Kidney tubule cell (primary cell): Measurements from ENCODE around the gene TCF12.
"Not testable (repeated sequence)": the region's sequence is repeated elsewhere in the genome, so short reads cannot be mapped to it uniquely, and the experiment has no call there.

Experiments
- DNase-seq: peaks from one replicate; pipeline ENCODE4 v3.0.0-alpha.2; 2018; ENCODE audit warnings: low spot score

TCF12 gene

DNA sequence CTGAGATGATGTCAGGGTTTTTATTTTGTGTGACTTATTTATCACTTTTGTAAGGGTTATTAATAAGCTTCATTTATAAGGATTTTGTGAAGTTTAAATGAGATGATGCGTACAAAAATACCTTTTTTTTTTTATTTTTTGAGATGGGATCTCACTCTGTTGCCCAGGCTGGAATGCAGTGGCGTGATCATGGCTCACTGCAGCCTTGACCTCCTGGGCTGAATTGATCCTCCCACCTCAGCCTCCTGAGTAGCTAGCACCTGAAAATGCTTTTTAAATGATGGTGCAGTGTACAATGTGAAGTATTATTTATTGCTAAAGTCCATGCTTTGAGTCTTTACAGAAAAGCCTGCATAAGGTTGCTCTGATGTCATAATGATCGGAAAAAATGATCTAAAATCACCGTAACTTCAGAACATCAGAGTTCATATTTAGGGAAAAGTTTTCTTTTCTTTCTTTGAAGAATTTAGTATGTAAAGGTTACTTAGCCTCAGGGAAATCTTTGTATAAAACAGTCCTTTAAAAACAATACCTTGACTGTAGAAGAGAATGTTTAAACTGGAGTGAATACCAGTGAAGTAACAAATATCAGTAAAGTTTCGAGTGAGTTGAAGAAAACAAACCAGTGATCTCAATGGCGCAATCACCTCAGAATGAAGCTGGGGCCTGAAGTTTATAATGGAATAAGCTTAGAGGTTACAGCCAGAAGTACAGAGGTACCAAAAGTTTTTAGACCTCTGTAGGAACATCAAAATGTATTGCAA is 29.7 kb downstream of the TCF12 start:
- no peak for DNase-seq

DNA sequence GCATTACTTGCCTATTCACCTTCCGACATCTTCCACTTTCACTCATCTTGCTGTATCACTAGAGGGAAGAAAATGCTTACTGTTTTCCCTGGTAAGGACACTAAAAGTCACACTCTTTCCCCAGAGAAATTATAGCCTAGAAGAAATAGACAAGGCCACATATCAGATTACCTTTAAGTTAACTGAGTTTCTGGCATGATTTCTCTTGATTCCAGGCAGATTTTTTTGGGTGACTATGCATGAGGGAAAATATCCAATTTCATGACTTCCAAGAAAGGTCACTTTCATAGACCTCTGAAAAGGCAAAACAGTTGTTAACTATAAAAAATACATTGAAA is 30.3 kb downstream of the TCF12 start:
- DNase-seq = no peak

DNA sequence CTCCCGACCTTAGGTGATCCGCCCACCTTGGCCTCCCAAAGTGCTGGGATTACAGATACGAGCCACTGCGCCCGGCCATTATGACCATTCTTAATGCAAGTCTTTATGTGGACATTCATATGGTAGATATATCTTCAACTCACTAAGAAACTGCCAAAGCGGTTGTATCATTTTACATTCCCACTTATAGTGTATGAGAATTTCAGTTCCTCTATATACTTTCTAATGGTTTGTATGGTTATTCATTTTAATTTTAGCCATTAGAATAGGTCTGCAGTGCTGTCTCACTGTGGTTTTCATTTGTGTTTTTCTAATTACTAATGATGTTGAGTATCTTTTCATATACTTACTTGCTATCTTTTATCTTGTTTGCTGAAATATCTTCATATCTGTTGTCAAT is 32.5 kb downstream of the TCF12 start:
- no peak for DNase-seq

DNA sequence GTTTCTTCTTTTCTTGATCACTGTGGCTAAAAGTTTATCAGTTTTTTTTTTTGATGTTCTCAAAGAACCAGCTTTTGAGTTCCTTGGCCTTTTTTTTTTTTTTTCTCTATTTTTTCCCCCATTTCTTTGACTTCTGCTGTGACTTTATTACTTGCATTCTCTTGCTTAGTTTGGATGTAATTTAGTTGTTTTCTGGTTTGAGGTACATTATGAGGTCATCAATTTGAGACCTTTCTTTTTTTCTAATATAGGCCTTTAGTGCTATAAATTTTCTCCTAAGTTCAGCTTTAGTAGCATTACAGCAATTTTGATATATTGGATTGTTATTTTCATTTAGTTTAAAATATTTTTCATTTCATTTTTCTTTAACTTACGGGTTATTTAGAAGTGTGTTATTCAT is 35.3 kb downstream of the TCF12 start:
- no peak for DNase-seq

DNA sequence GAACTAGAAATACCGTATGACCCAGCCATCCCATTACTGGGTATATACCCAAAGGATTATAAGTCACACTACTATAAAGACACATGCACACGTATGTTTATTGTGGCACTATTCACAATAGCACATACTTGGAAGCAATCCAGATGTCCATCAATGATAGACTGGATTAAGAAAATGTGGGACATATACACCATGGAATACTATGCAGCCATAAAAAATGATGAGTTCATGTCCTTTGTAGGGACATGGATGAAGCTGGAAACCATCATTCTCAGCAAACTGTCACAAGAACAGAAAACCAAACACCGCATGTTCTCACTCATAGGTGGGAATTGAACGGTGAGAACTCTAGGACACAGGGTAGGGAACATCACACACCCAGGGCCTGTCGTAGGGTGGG is 36.6 kb downstream of the TCF12 start:
- not testable (repeated sequence) for DNase-seq

DNA sequence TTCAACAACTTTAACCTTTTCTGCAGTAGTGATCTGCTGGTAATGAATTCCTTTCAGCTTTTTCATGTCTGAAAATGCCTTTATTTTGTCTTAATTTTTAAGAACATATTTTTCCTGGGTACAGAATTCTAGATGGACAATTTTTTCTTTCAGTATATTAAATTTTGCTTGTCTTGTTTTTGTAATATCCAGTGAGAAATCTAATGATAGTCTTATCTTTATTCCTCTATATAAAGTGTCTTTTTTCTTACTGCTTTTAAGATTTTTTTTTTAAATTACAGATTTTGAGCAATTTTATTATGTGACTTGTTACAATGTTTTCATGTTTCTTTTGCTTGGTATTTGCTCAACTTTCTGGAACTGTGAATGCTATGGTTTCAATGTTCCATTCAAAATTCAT is 38.1 kb downstream of the TCF12 start:
- no peak for DNase-seq

DNA sequence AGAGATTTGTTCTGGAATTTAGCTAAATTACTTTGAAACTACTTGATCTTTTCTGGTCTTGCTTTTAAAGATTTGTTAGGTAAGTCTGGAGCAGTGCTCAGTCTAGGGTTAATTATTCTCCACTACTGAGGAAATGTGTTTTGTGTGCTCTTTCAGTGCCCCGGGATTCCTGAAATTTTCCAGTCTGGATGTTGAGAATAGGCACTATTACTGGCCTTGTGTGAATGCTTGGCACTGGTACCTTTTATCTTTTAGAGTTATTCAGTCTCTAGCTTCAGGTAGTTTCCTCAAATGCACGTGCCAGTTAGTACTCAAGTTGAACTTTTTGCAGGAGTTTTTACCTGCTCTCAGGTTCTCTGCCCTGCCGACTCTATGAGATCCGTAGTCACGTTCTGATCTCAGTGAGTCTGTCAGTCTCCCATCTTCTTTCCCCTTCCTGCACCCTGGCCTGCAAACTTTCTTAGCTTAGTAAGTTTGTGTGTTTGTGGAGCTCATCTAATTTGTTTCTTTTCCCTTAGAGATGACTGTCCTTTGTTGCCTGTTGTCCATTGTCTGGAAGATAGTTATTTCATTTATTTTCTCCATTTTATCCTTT is 39.5 kb downstream of the TCF12 start:
- DNase-seq = peak; percentile 66

DNA sequence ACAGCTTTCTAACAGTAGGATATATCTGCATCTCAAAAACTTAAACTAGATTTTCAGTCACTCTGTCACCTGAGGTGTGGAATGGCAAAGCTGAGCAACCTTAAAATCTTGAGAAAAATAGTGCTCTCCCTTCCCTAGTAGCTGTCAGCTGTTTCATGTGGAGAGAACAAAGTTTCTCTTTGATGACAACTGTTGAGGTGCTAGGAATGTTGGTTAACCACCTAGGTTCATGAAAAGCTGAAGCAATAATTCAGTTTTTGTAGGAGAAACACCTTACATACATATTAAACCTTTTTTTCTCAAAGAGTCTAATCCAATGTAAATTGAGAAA is 40.8 kb downstream of the TCF12 start:
- DNase-seq = peak; percentile 25

DNA sequence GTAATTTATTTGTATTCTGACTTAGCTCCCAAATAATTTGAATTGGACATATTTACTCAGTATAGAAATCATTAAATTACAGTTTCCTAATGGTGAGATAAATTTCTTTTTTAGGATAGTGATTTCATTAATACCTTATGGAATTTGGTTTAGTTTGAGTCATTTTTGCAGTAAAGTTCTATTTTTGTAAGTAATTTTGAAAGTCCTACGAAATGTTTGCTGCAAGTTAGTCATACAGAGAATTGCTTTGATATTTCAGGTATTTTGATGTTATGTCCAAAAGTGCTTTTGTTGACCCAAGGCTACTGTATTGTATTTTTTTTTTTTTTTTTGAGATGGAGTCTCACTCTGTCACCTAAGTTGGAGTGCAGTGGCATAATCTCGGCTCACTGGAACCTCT is 41.7 kb downstream of the TCF12 start:
- DNase-seq = no peak

DNA sequence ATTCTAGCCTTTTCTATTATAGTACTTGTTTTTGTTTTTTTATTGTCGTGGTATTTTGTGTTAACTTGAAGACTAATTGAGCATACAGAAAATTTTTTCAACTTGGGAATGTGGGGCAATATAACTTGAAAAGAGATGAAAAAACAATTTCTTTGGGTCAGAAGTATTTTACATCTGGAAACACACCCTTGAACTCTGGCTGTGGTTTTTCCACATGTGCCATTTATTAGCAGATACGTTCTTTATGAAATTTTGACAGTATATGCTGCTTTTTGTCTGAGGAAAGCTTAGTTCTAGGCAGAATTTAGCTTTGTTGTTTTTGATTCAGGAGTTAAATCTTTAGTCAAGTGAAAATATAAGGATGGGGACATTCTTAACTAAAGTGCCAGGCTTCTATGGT is 44.7 kb downstream of the TCF12 start:
- no peak for DNase-seq

DNA sequence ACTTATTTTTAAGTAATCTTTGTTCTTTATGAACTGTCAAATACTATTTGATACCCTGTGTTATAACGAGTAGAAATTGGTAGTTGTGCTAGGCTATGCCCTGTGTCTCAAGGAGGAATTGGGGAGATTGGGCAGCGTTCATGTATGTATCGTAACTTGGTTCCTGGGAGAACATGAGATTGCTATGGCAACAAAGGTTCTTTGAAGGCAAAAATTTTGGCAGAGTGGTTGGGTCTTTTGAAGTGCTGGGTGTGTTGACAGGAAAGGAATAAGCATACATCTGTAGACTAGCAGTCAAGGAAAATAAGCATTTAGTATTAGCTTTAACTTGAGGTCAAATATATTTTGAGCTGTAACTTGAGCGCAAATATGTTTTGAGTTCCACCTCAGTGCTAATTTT is 45.3 kb downstream of the TCF12 start:
- no peak for DNase-seq

DNA sequence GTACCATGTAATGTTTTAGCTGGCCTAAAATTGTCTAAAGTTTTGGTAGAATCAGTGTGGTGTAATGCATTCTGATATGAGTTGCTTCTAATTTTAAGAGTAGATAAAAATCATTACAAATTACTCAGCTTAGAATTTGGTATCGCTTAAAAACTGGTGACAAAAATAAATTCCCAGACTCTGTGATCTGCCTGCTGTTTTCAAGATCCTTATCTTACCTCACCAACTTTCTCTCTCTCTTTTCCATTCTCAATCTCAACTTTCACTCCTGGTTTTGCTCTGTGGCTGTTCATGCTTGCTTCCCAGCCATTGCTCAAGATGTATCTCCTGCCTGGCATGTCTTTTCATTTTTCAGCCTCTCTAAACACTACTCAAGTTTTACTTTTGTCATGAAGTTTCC is 45.7 kb downstream of the TCF12 start:
- no peak for DNase-seq

DNA sequence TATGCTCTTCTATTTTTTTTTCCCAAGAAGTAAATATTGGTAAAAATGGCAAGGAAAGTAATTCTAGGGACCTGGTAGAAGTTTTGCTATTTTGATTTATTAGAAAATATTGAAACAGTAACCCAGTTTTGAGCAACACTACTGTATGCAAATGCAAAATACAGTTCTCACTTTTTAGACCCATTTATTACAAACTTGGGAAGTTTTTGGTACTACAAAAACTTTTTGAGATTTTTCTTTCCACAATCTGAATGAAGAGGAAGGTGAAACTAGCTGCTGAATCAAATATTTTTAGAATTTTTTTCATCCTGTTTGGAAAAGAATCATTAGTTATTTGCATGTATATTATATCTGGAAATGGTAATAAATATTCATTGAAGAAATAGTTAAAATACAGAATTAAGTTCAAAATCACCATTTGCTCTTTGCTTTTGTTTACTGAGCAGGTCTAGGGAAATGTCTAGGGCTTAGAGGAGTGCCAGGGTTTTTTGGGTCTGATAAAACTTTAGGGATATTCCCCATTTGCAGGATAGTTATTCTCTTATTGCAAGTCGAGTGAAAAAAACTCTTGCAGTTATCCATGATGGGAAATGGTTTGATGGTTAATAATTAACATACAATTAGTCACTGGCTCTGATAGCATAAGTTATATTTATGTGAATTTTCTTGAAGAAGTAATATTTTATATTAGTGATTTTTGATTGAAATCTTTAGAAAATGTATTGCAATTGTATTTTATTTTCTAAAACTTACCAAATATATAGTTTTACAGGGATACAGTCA is 47.0 kb downstream of the TCF12 start:
- peak; percentile 62 for DNase-seq

DNA sequence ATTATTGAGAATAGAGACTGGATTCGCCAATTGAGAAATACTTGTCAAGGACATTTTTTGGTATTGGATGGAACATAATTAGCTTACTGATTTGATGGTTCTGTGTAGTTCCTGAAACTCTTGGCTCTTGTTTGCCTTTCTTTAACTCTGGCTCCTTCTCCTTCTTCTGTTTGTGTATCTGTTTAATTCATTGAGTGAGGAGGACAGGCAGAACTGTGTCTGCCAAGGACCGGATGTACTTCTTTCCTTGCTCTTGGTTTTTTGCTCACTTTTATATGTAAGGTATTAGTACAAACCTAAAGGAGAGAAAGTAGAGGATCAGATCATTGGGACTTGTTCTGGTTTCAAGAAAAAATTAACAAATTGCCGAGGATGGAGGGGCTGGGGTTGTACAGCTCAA is 48.9 kb downstream of the TCF12 start:
- no peak for DNase-seq

DNA sequence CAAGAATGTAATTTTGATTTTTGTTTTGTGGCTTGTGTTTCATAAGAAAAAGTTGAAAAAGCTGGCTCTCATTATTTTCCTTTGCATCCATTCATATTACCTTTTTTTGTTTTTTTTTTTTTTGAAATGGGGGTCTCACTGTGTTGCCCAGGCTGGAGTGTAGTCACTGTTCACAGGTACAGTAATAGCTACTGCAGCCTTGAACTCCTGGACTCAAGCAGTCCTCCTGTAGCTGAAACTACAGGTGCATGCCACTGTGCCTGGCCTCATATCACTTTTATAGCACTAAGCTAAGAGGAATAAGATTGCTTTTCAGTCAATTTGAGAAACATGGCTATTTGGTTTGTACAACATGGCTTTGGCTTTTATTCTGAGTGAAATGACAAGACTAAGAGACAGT is 49.8 kb downstream of the TCF12 start:
- no peak for DNase-seq

DNA sequence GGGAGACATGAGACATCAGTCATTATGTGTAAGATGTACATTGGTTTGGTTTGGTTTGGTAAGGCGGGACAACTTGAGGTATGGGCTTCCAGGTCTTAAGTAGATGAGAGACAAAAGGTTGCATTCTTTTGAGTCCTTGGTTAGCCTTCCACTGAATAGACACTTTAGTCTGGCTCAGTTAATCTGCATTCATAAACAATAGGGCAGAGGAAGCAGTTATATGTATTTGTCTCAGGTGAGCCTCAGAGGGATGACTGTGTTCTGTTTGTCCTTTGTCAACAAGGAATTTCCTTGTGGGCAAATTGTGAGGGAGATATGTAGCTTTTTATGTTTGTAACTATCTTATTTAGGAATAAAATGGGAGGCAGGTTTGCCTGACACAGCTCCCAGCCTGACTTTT is 50.4 kb downstream of the TCF12 start:
- peak; percentile 17 for DNase-seq

DNA sequence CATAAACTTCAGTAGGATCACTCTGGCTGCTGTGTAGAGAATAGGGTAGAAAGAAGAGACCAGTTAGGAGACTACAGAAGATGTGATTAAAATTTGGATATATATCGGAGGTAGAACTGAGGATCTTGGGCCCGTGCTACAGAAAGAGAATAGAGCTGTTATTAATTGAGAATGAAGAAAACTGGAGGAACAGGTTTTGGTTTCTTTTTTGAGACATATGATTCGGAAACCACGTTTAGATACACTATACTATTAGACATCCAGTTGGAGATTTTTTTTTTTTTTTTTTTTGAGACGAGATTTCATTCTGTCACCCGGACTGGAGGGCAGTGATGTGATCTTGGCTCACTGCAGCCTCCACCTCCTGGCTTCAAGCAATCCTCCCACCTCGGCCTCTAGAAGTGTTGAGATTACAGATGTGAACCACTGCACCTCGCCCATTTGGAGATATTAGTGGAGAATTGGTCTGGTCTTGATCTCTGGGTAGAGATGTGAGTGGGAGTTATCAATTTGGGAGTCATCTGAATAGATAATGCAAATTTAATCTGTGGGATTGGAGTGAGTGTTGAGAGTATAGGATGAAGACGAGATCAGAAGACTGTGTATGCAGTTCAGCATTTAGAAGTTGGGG is 50.9 kb downstream of the TCF12 start:
- no peak for DNase-seq

DNA sequence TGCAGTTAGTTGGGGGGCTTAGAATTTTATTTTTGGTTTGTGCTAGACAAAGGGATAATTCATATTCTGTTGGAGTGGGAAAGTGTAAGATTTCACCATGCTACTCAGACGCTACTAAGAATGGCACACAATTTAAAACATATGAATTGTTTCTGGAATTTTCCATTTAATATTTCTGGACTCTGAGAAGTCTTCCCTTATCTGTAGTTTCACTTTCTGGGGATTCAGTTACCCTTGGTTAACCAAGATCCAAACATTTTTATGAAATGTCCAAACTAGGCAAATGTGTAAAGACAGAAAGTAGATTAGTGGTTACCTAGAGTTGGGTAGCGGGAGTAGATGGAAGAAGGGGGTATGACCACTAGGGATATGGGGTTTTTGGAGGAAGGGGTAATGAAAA is 53.1 kb downstream of the TCF12 start:
- DNase-seq = no peak

DNA sequence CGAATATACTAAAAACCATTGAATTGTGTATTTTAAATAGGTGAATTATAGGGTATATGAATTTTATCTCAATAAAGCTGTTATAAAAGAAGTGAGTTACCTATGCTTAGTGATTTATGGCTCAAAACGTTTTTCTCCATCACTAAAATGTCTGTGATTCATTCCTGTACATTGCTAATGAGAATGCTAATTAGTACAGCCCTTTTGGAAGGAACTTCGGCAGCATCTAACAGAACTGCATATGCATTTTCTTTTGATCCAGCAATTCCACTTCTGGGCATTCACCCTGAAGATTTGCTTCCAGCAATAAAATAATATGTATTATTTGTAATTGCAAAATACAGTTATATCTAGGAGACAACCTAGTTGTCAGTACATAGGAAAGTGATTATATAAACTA is 53.6 kb downstream of the TCF12 start:
- DNase-seq = no peak

DNA sequence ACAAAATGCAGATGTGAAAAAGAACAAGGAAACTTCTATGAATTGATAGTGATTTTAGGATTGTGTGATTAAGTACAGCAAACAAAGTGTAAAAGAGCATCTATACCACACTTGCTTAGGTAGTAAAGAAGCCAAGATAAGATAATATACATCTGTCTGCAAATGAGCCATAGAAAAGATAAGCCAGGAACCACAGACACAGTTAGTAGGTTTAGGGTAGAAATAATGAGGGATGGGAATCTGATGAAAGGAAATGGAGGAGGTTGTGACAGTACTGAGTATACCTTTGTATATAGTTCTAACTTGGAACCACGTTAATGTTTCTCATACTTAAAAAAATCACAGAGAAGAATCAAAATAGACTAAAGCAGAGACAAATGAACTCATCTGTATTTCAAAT is 54.0 kb downstream of the TCF12 start:
- no peak for DNase-seq

DNA sequence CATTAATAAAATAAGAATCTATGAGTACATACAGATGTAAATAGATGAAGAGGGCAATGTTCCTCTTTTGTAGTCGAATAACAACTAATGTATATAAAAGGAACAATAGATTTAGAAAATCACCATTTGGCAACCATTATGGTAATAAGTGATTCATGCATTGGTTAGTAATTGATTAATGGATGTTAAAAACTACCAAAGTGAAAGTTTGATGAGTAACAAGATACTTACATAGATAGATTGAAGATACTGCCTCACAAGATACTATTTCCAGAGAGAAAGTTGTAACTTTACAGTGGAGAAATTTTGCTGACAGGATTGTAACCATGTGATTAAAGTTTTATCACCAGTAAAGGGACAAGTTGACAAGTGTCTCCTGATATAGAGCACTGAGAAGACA is 55.0 kb downstream of the TCF12 start:
- peak; percentile 33 for DNase-seq

DNA sequence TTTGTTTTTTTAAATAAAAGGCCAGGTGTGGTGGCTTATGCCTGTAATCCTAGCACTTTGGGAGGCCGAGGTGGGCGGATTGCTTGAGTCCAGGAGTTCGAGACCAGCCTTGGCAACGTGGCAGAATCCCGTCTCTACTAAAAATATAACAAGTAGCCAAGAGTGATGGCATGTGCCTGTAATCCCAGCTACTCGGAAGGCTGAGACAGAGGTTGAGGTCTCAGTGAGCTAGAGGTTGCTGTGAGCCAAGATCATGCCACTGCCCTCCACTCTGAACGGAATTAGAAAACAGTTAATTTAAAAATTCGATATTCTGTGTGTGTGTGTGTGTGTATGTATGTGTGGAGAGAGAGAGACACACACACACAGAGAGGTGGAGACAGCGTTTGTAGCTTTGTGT is 58.8 kb downstream of the TCF12 start:
- no peak for DNase-seq
